H7 (cell line): ENCODE data around the gene SLC35B4. TPM values are rescaled to one million over a fixed set of nuclear protein-coding genes. Genes with fewer than 3 reads are reported as not detected.
A peak's percentile ranks its signal among the peaks of the same experiment; 100 is the strongest.

Source experiments
- DNase-seq: peaks from one replicate; pipeline ENCODE4 v3.0.0; 2012
- H3K27me3 ChIP-seq: 2 replicates; pipeline ENCODE4 v1.6.0; 2011; ENCODE audit warnings: mild to moderate bottlenecking, low read length; ENCODE audit not compliant: control insufficient read depth, insufficient read depth
- H3K36me3 ChIP-seq: replicated peaks from 2 replicates; pipeline ENCODE4 v1.5.1; 2011; ENCODE audit warnings: low read length; ENCODE audit not compliant: control insufficient read depth, insufficient read depth
- H3K4me3 ChIP-seq: 2 replicates; pipeline ENCODE4 v1.5.1; 2011; ENCODE audit warnings: low read depth, mild to moderate bottlenecking, control low read depth, low read length, moderate library complexity; ENCODE audit not compliant: insufficient read depth
- total RNA-seq: library from RNA; depleted of rRNA; stranded (reverse); fragments of >200 nt; shearing (Covaris generic); gene quantifications from 2 replicates; pipeline ENCODE4 v1.2.3, GENCODE V29; 2014; rRNA removed

SLC35B4 gene
- 18.5 and 18.6 TPM in 2 replicates for total RNA-seq

- no peaks in the 10 kb centered on the region for H3K36me3 ChIP-seq
- H3K4me3 ChIP-seq, result peak within 1 kb of the TSS; percentile 93
- H3K27me3 ChIP-seq, result no peaks in the 10 kb centered on the region
- peak; percentile 96 for DNase-seq
These were observed at the start of gene SLC35B4 for GRCh38 chr7:134316539-134317344. SLC35B4 (minus strand) TSS chr7:134316930; CDS start chr7:134316751, 179 bp downstream.

- no peak for DNase-seq
- Histone ChIP-seq H3K36me3 (no peaks in the 10 kb centered on the region), H3K27me3 (no peaks in the 10 kb centered on the region), H3K4me3 (no peak overlapping the region)
These were observed 49.8 kb upstream of the SLC35B4 start for GRCh38 chr7:134366481-134366880.

- Histone ChIP-seq H3K36me3 (no peaks in the 10 kb centered on the region), H3K27me3 (no peaks in the 10 kb centered on the region), H3K4me3 (no peak overlapping the region)
- DNase-seq, result no peak
These were observed 48.8 kb upstream of the SLC35B4 start for GRCh38 chr7:134365341-134366054.

GRCh38 chr7:134364619-134365037, 47.9 kb upstream of the SLC35B4 start:
- no peak overlapping the region for H3K4me3 ChIP-seq
- H3K27me3 ChIP-seq, result no peaks in the 10 kb centered on the region
- H3K36me3 ChIP-seq, result no peaks in the 10 kb centered on the region
- DNase-seq, result no peak

GRCh38 chr7:134362587-134363483, 46.1 kb upstream of the SLC35B4 start:
- Histone ChIP-seq H3K27me3 (no peaks in the 10 kb centered on the region), H3K4me3 (no peak overlapping the region), H3K36me3 (no peaks in the 10 kb centered on the region)
- DNase-seq, result no peak

- Histone ChIP-seq H3K4me3 (no peak overlapping the region), H3K36me3 (no peaks in the 10 kb centered on the region), H3K27me3 (no peaks in the 10 kb centered on the region)
- DNase-seq, result no peak
These were observed 43.2 kb upstream of the SLC35B4 start for GRCh38 chr7:134359787-134360432.

- Histone ChIP-seq H3K27me3 (no peaks in the 10 kb centered on the region), H3K36me3 (no peaks in the 10 kb centered on the region), H3K4me3 (no peak overlapping the region)
- DNase-seq, result peak; percentile 11
These were observed 40.8 kb upstream of the SLC35B4 start for GRCh38 chr7:134357486-134357885.

- no peak overlapping the region for H3K4me3 ChIP-seq
- no peaks in the 10 kb centered on the region for H3K27me3 ChIP-seq
- no peak for DNase-seq
- no peaks in the 10 kb centered on the region for H3K36me3 ChIP-seq
These were observed 39.7 kb upstream of the SLC35B4 start for GRCh38 chr7:134356421-134356936.

- no peak overlapping the region for H3K4me3 ChIP-seq
- no peaks in the 10 kb centered on the region for H3K36me3 ChIP-seq
- no peaks in the 10 kb centered on the region for H3K27me3 ChIP-seq
- no peak for DNase-seq
These were observed 39.2 kb upstream of the SLC35B4 start for GRCh38 chr7:134355927-134356326.

GRCh38 chr7:134355004-134355525, 38.3 kb upstream of the SLC35B4 start:
- H3K27me3 ChIP-seq, result no peaks in the 10 kb centered on the region
- no peak overlapping the region for H3K4me3 ChIP-seq
- DNase-seq, result no peak
- no peaks in the 10 kb centered on the region for H3K36me3 ChIP-seq

GRCh38 chr7:134353411-134353810, 36.7 kb upstream of the SLC35B4 start:
- Histone ChIP-seq H3K36me3 (no peaks in the 10 kb centered on the region), H3K4me3 (no peak overlapping the region), H3K27me3 (no peaks in the 10 kb centered on the region)
- DNase-seq, result no peak

GRCh38 chr7:134351424-134351823, 34.7 kb upstream of the SLC35B4 start:
- DNase-seq, result peak; percentile 19
- Histone ChIP-seq H3K36me3 (no peaks in the 10 kb centered on the region), H3K27me3 (no peaks in the 10 kb centered on the region)

GRCh38 chr7:134350709-134351108, 34.0 kb upstream of the SLC35B4 start:
- Histone ChIP-seq H3K27me3 (no peaks in the 10 kb centered on the region), H3K36me3 (no peaks in the 10 kb centered on the region), H3K4me3 (no peak overlapping the region)
- DNase-seq, result no peak

More at GRCh38 chr7:134351424-134351823, 34.7 kb upstream of the SLC35B4 start:
- no peak overlapping the region for H3K4me3 ChIP-seq
